Loucy (cell line): ENCODE results near the gene AUNIP.

Source experiments
- H2AFZ ChIP-seq: fragments of 200-600 bp; sonication (generic); 2 replicates; pipeline ENCODE4 v1.6.0; 2016; ENCODE audit warnings: antibody characterized with exemption, mild to moderate bottlenecking, low read length, moderate library complexity
- H3F3A ChIP-seq: fragments of 200-600 bp; 2 replicates; pipeline ENCODE4 v1.6.0; 2016; ENCODE audit warnings: antibody characterized with exemption, low read depth, mild to moderate bottlenecking
- H3K27me3 ChIP-seq: fragments of 200-600 bp; sonication (generic); 2 replicates; pipeline ENCODE4 v1.6.1; 2014; ENCODE audit warnings: low read length, mild to moderate bottlenecking; ENCODE audit not compliant: insufficient read depth, poor library complexity, severe bottlenecking
- H3K36me3 ChIP-seq: fragments of 200-600 bp; sonication (generic); 2 replicates; pipeline ENCODE4 v1.6.1; 2016; ENCODE audit warnings: low read length; ENCODE audit not compliant: insufficient read depth
- H3K4me1 ChIP-seq: fragments of 200-600 bp; sonication (generic); 2 replicates; pipeline ENCODE4 v1.5.1; 2014; ENCODE audit warnings: low read length, mild to moderate bottlenecking; ENCODE audit not compliant: insufficient read depth, poor library complexity, severe bottlenecking
- H3K4me2 ChIP-seq: fragments of 200-600 bp; sonication (generic); 2 replicates; pipeline ENCODE4 v1.6.0; 2014; ENCODE audit warnings: antibody characterized with exemption, low read length, low read depth, mild to moderate bottlenecking; ENCODE audit not compliant: poor library complexity, severe bottlenecking
- H3K4me3 ChIP-seq: fragments of 200-600 bp; sonication (generic); 2 replicates; pipeline ENCODE4 v1.5.1; 2014; ENCODE audit warnings: low read length, mild to moderate bottlenecking, mixed read lengths; ENCODE audit not compliant: poor library complexity, severe bottlenecking
- H3K79me2 ChIP-seq: fragments of 200-600 bp; sonication (generic); 2 replicates; pipeline ENCODE4 v1.6.1; 2014; ENCODE audit warnings: low read length; ENCODE audit not compliant: insufficient read depth
- H3K9ac ChIP-seq: fragments of 200-600 bp; sonication (generic); 2 replicates; pipeline ENCODE4 v1.6.0; 2014; ENCODE audit warnings: mild to moderate bottlenecking, low read depth, low read length, moderate library complexity; ENCODE audit not compliant: poor library complexity, severe bottlenecking
- H3K9me2 ChIP-seq: fragments of 200-600 bp; sonication (generic); replicated peaks from 2 replicates; pipeline ENCODE4 v1.6.1; 2016; ENCODE audit warnings: low read depth, low read length, mixed read lengths
- H3K9me3 ChIP-seq: fragments of 200-600 bp; sonication (generic); 2 replicates; pipeline ENCODE4 v1.6.1; 2014; ENCODE audit warnings: mild to moderate bottlenecking, antibody characterized with exemption, low read length, low read depth; ENCODE audit not compliant: insufficient read depth
- H4K20me1 ChIP-seq: fragments of 200-600 bp; sonication (generic); 2 replicates; pipeline ENCODE4 v1.6.0; 2014; ENCODE audit warnings: antibody characterized with exemption, low read length, mild to moderate bottlenecking; ENCODE audit not compliant: insufficient read depth, poor library complexity, severe bottlenecking
- EZH2phosphoT487 ChIP-seq: fragments of 200-600 bp; IDR thresholded peaks from 2 replicates; pipeline ENCODE4 v1.6.1; 2018; ENCODE audit warnings: antibody characterized with exemption, mild to moderate bottlenecking, moderate library complexity, borderline replicate concordance
- TF ChIP-seq, protein P1 (sequence below): fragments of 200-600 bp; sonication (generic); conservative IDR thresholded peaks from 2 replicates; pipeline ENCODE4 v1.5.1; 2014; ENCODE audit warnings: mild to moderate bottlenecking, antibody characterized with exemption, low read length

The AUNIP gene

DNA sequence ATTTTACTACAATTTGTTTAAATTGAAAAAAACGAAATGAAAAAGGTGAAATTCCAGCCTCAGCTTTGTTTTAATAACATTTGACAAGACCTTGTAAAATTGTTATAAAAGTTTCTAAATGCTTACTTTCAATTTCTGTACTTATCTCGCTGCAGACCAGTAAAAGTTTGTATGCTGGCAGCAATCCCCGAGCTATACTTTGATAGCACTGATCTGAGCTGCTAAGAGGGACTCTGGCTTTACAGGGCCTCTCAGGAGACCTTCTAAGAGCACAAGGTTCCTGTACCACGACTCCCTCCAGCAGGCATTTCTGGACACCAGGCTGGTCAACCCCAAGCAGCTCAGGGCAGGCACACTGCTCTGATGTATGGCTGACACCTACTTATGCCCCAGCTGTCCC lies 33.9 kb upstream of the AUNIP start:
- Histone ChIP-seq H3K4me3 (no peak overlapping the region), H3K36me3 (peaks cover 73% of the 10 kb centered on the region; the same call in 1 of the 2 replicates)

DNA sequence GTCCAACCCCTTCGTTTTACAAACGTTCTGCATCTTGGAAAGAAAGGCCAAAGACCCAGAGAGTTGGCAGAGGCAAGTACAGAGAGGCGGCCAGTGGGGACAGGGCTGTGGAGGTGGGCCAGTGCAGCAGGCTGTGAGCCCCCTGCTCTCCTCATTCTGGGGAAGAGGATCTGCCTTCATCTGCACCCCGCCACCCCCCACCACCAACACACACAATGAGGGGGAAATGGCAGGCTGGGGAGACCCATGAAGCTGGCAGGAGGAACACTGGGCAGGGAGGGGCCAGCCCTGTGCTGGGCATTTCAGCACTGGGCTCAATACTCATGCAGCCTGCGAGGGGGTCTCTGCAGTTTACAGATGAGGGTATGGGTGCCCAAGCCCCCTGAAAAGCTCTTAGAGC lies 32.3 kb upstream of the AUNIP start:
- Histone ChIP-seq H3K9me3 (no peaks in the 10 kb centered on the region), H3K79me2 (peaks cover 14% of the 10 kb centered on the region), H2AFZ (no peak overlapping the region), H3K9ac (no peak overlapping the region), H3K4me3 (no peak overlapping the region), H3K27me3 (no peaks in the 10 kb centered on the region), H3K9me2 (no peaks in the 10 kb centered on the region), H3K4me1 (no peaks in the 10 kb centered on the region), H3K4me2 (no peak overlapping the region), H3F3A (peaks cover 10% of the 10 kb centered on the region), H4K20me1 (peaks cover 16% of the 10 kb centered on the region), H3K36me3 (peaks cover 76% of the 10 kb centered on the region; the same call in 1 of the 2 replicates)
- TF ChIP-seq, protein P1, sequence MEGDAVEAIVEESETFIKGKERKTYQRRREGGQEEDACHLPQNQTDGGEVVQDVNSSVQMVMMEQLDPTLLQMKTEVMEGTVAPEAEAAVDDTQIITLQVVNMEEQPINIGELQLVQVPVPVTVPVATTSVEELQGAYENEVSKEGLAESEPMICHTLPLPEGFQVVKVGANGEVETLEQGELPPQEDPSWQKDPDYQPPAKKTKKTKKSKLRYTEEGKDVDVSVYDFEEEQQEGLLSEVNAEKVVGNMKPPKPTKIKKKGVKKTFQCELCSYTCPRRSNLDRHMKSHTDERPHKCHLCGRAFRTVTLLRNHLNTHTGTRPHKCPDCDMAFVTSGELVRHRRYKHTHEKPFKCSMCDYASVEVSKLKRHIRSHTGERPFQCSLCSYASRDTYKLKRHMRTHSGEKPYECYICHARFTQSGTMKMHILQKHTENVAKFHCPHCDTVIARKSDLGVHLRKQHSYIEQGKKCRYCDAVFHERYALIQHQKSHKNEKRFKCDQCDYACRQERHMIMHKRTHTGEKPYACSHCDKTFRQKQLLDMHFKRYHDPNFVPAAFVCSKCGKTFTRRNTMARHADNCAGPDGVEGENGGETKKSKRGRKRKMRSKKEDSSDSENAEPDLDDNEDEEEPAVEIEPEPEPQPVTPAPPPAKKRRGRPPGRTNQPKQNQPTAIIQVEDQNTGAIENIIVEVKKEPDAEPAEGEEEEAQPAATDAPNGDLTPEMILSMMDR = no peak
- TF ChIP-seq EZH2phosphoT487 = no peak

More for the DNA sequence above, 33.9 kb upstream of the AUNIP start:
- TF ChIP-seq EZH2phosphoT487 = no peak
- TF ChIP-seq, protein P1 = no peak
- no peaks in the 10 kb centered on the region for H3K9me3 ChIP-seq
- peaks cover 21% of the 10 kb centered on the region for H3F3A ChIP-seq
- H3K9ac ChIP-seq = no peak overlapping the region
- H3K9me2 ChIP-seq = no peaks in the 10 kb centered on the region
- H4K20me1 ChIP-seq = peaks cover 25% of the 10 kb centered on the region
- no peak overlapping the region for H3K4me2 ChIP-seq
- no peaks in the 10 kb centered on the region for H3K27me3 ChIP-seq
- H3K79me2 ChIP-seq = peaks cover 17% of the 10 kb centered on the region
- no peaks in the 10 kb centered on the region for H3K4me1 ChIP-seq
- H2AFZ ChIP-seq = no peak overlapping the region

DNA sequence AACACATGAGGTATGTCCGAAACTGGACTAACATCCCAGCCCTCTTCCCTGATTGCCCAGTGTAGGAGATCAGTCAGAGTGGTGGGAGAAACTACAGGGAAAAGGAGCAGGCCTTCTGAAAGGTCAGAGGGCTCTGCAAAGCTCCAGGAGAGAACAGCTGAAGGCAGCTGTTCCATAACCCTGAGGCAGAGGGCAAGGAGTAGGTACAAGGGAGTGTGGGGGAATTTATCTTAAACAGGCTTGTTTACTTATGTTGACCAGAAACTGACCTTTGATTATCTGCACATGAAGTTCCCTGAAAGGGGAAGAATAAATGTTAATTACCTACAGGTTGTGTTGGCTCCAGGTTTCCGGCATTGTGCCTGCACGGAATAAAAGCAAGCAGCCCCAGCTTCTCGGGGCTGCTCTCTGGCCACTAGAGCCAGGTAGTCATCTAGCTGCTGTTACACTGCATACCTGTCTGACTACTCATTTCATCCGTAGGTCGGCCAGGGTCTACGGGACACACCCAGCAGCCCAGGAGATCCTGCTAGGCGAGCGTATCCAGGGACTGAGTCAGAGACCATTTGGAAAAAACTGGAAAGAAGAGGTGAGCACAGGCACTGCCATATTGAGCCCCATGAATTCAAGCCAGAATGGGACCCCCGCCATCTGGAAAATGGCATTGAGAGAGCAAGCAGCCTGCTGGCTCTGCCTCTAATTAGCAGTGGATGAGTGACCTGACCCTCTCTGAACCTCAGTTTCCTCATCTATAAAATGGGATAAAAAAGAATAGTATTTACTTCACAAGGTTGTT lies 31.2 kb upstream of the AUNIP start:
- no peak overlapping the region for H2AFZ ChIP-seq

More for the DNA sequence above, 31.2 kb upstream of the AUNIP start:
- Histone ChIP-seq H3K79me2 (peaks cover 14% of the 10 kb centered on the region), H3F3A (no peaks in the 10 kb centered on the region), H3K9ac (no peak overlapping the region), H3K4me2 (no peak overlapping the region), H3K9me2 (no peaks in the 10 kb centered on the region), H3K9me3 (no peaks in the 10 kb centered on the region), H3K4me1 (no peaks in the 10 kb centered on the region), H3K4me3 (no peak overlapping the region), H3K27me3 (no peaks in the 10 kb centered on the region), H3K36me3 (peaks cover 75% of the 10 kb centered on the region; the same call in 1 of the 2 replicates), H4K20me1 (peaks cover 8% of the 10 kb centered on the region)
- TF ChIP-seq EZH2phosphoT487 = no peak
- TF ChIP-seq, protein P1 = no peak
